ENCODE data around the gene GRPEL2. TPM values are rescaled to one million over a fixed set of nuclear protein-coding genes. Genes with fewer than 3 reads are reported as not detected.

GRPEL2 gene
- total RNA-seq, 1 donor from 2014 or later, result 42.5 TPM

DNA sequence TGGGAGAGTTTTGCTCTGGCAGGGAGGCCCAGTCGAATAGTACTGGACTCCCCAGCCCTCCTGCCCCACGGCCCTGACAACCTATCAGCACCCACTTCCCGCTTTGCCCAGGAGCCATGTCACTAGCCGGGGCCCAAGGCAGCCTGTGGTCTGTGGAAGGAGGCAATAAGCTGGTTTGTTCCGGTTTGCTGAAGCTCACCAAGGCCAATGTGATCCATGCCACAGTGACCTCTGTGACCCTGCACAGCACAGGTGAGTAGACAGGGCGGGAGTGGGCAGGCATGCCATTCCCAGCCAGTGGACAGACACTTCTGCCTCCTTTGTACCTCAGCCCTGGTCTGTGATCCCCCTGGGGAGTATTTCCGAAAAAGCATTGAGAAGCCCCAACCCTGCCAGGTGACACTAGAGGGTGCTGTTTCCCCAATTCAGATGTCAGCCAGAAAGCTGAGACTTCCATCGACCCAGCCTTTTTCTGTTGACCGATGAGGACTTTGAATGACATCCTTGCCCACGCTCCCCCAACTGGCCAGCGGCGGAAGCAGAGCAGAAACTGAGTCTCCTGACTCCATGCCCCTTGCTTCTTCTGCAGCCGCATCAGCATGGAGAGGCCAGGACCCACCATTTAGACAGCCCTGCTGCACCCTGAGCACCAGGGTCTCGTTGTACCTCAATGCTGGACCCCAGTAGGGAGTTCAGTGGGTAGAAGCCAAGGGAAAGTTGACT is 22.1 kb downstream of the GRPEL2 start:
- Histone ChIP-seq H3K27me3 (no peaks in the 10 kb centered on the region), H3K9me3 (ENCODE audit: low read depth) (no peaks in the 10 kb centered on the region), H3K36me3 (no peaks in the 10 kb centered on the region), H3K9ac (no peak overlapping the region), H3F3A (ENCODE audit: low read depth) (no peaks in the 10 kb centered on the region), H2AFZ (replicated peaks) (no peak overlapping the region), H3K4me3 (no peak overlapping the region), H3K79me2 (ENCODE audit: low read depth) (no peaks in the 10 kb centered on the region), H3K4me1 (peaks cover 3% of the 10 kb centered on the region), H3K4me2 (no peak overlapping the region), H4K20me1 (ENCODE audit: low read depth) (no peaks in the 10 kb centered on the region), H3K27ac (no peak overlapping the region)
- peak; percentile 91 for DNase-seq (ENCODE audit: low spot score)
- Mint-ChIP-seq H3K36me3 (no peaks in the 10 kb centered on the region), H3K4me1 (peaks cover 20% of the 10 kb centered on the region), H3K27me3 (ENCODE audit: insufficient read depth, low read depth) (no peaks in the 10 kb centered on the region), H3K9me3 (no peaks in the 10 kb centered on the region), H3K27ac (peak overlapping the region; percentile 17), H3K4me3 (no peak overlapping the region)
- TF ChIP-seq, protein P1, sequence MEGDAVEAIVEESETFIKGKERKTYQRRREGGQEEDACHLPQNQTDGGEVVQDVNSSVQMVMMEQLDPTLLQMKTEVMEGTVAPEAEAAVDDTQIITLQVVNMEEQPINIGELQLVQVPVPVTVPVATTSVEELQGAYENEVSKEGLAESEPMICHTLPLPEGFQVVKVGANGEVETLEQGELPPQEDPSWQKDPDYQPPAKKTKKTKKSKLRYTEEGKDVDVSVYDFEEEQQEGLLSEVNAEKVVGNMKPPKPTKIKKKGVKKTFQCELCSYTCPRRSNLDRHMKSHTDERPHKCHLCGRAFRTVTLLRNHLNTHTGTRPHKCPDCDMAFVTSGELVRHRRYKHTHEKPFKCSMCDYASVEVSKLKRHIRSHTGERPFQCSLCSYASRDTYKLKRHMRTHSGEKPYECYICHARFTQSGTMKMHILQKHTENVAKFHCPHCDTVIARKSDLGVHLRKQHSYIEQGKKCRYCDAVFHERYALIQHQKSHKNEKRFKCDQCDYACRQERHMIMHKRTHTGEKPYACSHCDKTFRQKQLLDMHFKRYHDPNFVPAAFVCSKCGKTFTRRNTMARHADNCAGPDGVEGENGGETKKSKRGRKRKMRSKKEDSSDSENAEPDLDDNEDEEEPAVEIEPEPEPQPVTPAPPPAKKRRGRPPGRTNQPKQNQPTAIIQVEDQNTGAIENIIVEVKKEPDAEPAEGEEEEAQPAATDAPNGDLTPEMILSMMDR (IDR thresholded peaks at IDR 0.05), result peak; percentile 84
- TF ChIP-seq EZH2phosphoT487 (IDR thresholded peaks at IDR 0.05), result no peak

DNA sequence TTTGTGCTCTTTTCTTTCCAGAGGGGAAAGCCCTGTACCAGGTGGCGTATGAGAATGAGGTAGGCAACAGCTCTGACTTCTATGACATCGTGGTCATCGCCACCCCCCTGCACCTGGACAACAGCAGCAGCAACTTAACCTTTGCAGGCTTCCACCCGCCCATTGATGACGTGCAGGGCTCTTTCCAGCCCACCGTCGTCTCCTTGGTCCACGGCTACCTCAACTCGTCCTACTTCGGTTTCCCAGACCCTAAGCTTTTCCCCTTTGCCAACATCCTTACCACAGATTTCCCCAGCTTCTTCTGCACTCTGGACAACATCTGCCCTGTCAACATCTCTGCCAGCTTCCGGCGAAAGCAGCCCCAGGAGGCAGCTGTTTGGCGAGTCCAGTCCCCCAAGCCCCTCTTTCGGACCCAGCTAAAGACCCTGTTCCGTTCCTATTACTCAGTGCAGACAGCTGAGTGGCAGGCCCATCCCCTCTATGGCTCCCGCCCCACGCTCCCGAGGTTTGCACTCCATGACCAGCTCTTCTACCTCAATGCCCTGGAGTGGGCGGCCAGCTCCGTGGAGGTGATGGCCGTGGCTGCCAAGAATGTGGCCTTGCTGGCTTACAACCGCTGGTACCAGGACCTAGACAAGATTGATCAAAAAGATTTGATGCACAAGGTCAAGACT is 22.8 kb downstream of the GRPEL2 start:
- Mint-ChIP-seq H3K9me3 (no peaks in the 10 kb centered on the region), H3K4me1 (peaks cover 20% of the 10 kb centered on the region), H3K36me3 (no peaks in the 10 kb centered on the region), H3K4me3 (no peak overlapping the region), H3K27me3 (ENCODE audit: insufficient read depth, low read depth) (no peaks in the 10 kb centered on the region), H3K27ac (peak overlapping the region; percentile 58)
- Histone ChIP-seq H3K4me1 (peaks cover 3% of the 10 kb centered on the region), H3K4me2 (no peak overlapping the region), H3K4me3 (no peak overlapping the region), H3K27ac (no peak overlapping the region), H3F3A (ENCODE audit: low read depth) (no peaks in the 10 kb centered on the region), H3K27me3 (no peaks in the 10 kb centered on the region), H3K79me2 (ENCODE audit: low read depth) (no peaks in the 10 kb centered on the region), H4K20me1 (ENCODE audit: low read depth) (no peaks in the 10 kb centered on the region), H3K9me3 (ENCODE audit: low read depth) (no peaks in the 10 kb centered on the region), H3K9ac (no peak overlapping the region), H2AFZ (replicated peaks) (no peak overlapping the region), H3K36me3 (no peaks in the 10 kb centered on the region)
- DNase-seq (ENCODE audit: low spot score), result no peak
- TF ChIP-seq EZH2phosphoT487 (IDR thresholded peaks at IDR 0.05) (no peak), EZH2 (IDR thresholded peaks at IDR 0.05) (no peak)
- TF ChIP-seq, protein P1 (IDR thresholded peaks at IDR 0.05), result no peak

GRCh38 chr5:149370878-149371277 is 25.6 kb downstream of the GRPEL2 start:
- H3K27ac Mint-ChIP-seq, result no peak overlapping the region
- H3K4me3 Mint-ChIP-seq, result no peak overlapping the region

More at GRCh38 chr5:149370878-149371277, 25.6 kb downstream of the GRPEL2 start:
- H3K27ac ChIP-seq, result no peak overlapping the region
- H3K79me2 ChIP-seq (ENCODE audit: low read depth), result no peaks in the 10 kb centered on the region
- Mint-ChIP-seq H3K36me3 (no peaks in the 10 kb centered on the region), H3K27me3 (ENCODE audit: insufficient read depth, low read depth) (no peaks in the 10 kb centered on the region), H3K9me3 (no peaks in the 10 kb centered on the region), H3K4me1 (peaks cover 23% of the 10 kb centered on the region)
- H2AFZ ChIP-seq (replicated peaks), result no peak overlapping the region
- H3K36me3 ChIP-seq, result no peaks in the 10 kb centered on the region
- no peak overlapping the region for H3K9ac ChIP-seq
- no peaks in the 10 kb centered on the region for H3F3A ChIP-seq (ENCODE audit: low read depth)
- no peak for DNase-seq (ENCODE audit: low spot score)
- no peak overlapping the region for H3K4me3 ChIP-seq
- no peak overlapping the region for H3K4me2 ChIP-seq
- no peaks in the 10 kb centered on the region for H3K9me3 ChIP-seq (ENCODE audit: low read depth)
- peaks cover 3% of the 10 kb centered on the region for H3K4me1 ChIP-seq
- H4K20me1 ChIP-seq (ENCODE audit: low read depth), result no peaks in the 10 kb centered on the region
- TF ChIP-seq EZH2 (IDR thresholded peaks at IDR 0.05) (no peak), EZH2phosphoT487 (IDR thresholded peaks at IDR 0.05) (no peak)
- TF ChIP-seq, protein P1 (IDR thresholded peaks at IDR 0.05), result no peak
- no peaks in the 10 kb centered on the region for H3K27me3 ChIP-seq

Data from neural progenitor cell (in vitro differentiated cells).